SJSA1 (cell line): Measurements from ENCODE around the gene DNAJA4. TPM values are rescaled to one million over a fixed set of nuclear protein-coding genes. Genes with fewer than 3 reads are reported as not detected.

Experiments used
- DNase-seq, 2 experiments: peaks; one replicate each; pipeline ENCODE4 v3.0.0-alpha.2; 2015 to 2020; ENCODE audit warnings: low spot score in 2 of 2, low read depth in 1 of 2
- H3K27ac ChIP-seq: fragments of 250-450 bp; sonication (Bioruptor Pico); 2 replicates; pipeline ENCODE4 v1.5.1; 2020; ENCODE audit warnings: mild to moderate bottlenecking, moderate library complexity
- H3K27me3 ChIP-seq: fragments of 250-450 bp; sonication (Bioruptor Pico); replicated peaks from 2 replicates; pipeline ENCODE4 v1.5.1; 2020; ENCODE audit warnings: mild to moderate bottlenecking, moderate library complexity
- H3K36me3 ChIP-seq: fragments of 250-450 bp; sonication (Bioruptor Pico); 2 replicates; pipeline ENCODE4 v1.5.1; 2020; ENCODE audit warnings: mild to moderate bottlenecking
- H3K4me1 ChIP-seq: fragments of 250-450 bp; sonication (Bioruptor Pico); replicated peaks from 2 replicates; pipeline ENCODE4 v1.6.1; 2021; ENCODE audit warnings: mild to moderate bottlenecking
- H3K4me3 ChIP-seq: fragments of 250-450 bp; sonication (Bioruptor Pico); 2 replicates; pipeline ENCODE4 v1.5.1; 2020; ENCODE audit warnings: mild to moderate bottlenecking
- H3K9me3 ChIP-seq: fragments of 250-450 bp; sonication (Bioruptor Pico); replicated peaks from 2 replicates; pipeline ENCODE4 v1.5.1; 2020; ENCODE audit warnings: mild to moderate bottlenecking
- total RNA-seq: library from RNA; depleted of rRNA; stranded (reverse); fragments of >200 nt; shearing (Covaris generic); gene quantifications from 2 replicates; pipeline ENCODE4 v1.2.3, GENCODE V29; 2014

The DNAJA4 gene
- total RNA-seq, 1 experiment from 2014 or later: 0.16 TPM

- no peaks in the 10 kb centered on the region for H3K36me3 ChIP-seq
- H3K9me3 ChIP-seq: no peaks in the 10 kb centered on the region
- no peak for DNase-seq
- H3K4me3 ChIP-seq: no peak overlapping the region
- H3K4me1 ChIP-seq: no peaks in the 10 kb centered on the region
- no peaks in the 10 kb centered on the region for H3K27me3 ChIP-seq
- H3K27ac ChIP-seq: no peak overlapping the region
These were observed 8.8 kb upstream of the DNAJA4 start for GRCh38 chr15:78255421-78256043.

GRCh38 chr15:78256044-78256437 is 8.3 kb upstream of the DNAJA4 start:
- no peaks in the 10 kb centered on the region for H3K36me3 ChIP-seq
- H3K4me3 ChIP-seq: no peak overlapping the region

GRCh38 chr15:78257681-78258080 is 6.7 kb upstream of the DNAJA4 start:
- Histone ChIP-seq H3K27ac (no peak overlapping the region), H3K4me1 (no peaks in the 10 kb centered on the region), H3K9me3 (no peaks in the 10 kb centered on the region), H3K4me3 (no peak overlapping the region), H3K36me3 (no peaks in the 10 kb centered on the region), H3K27me3 (no peaks in the 10 kb centered on the region)
- DNase-seq: no peak

More at GRCh38 chr15:78256044-78256437, 8.3 kb upstream of the DNAJA4 start:
- DNase-seq: no peak
- H3K4me1 ChIP-seq: no peaks in the 10 kb centered on the region
- H3K27me3 ChIP-seq: no peaks in the 10 kb centered on the region
- no peaks in the 10 kb centered on the region for H3K9me3 ChIP-seq
- no peak overlapping the region for H3K27ac ChIP-seq

GRCh38 chr15:78259232-78259631 is 5.1 kb upstream of the DNAJA4 start:
- no peak for DNase-seq
- H3K4me3 ChIP-seq: no peak overlapping the region
- H3K27ac ChIP-seq: no peak overlapping the region
- no peaks in the 10 kb centered on the region for H3K4me1 ChIP-seq
- 0 out of 2 replicates have a peak, but pooled peaks cover 3% of the 10 kb centered on the region for H3K27me3 ChIP-seq
- H3K9me3 ChIP-seq: no peaks in the 10 kb centered on the region
- H3K36me3 ChIP-seq: no peaks in the 10 kb centered on the region

- no peak for DNase-seq
- Histone ChIP-seq H3K36me3 (no peaks in the 10 kb centered on the region), H3K27me3 (peaks cover 14% of the 10 kb centered on the region), H3K4me1 (no peaks in the 10 kb centered on the region), H3K9me3 (no peaks in the 10 kb centered on the region), H3K4me3 (no peak overlapping the region), H3K27ac (no peak overlapping the region)
These were observed 3.9 kb upstream of the DNAJA4 start for GRCh38 chr15:78260489-78260888.

GRCh38 chr15:78261062-78261461 is 3.3 kb upstream of the DNAJA4 start:
- no peak overlapping the region for H3K4me3 ChIP-seq
- no peaks in the 10 kb centered on the region for H3K4me1 ChIP-seq
- peaks cover 14% of the 10 kb centered on the region for H3K27me3 ChIP-seq
- H3K9me3 ChIP-seq: no peaks in the 10 kb centered on the region
- no peak overlapping the region for H3K27ac ChIP-seq
- H3K36me3 ChIP-seq: no peaks in the 10 kb centered on the region
- DNase-seq: no peak

GRCh38 chr15:78263351-78263781 is 996 bp upstream of the DNAJA4 start:
- H3K27me3 ChIP-seq: peaks cover 18% of the 10 kb centered on the region

GRCh38 chr15:78263907-78264303 is 457 bp upstream of the DNAJA4 start:
- DNase-seq: no peak
- peaks cover 19% of the 10 kb centered on the region for H3K27me3 ChIP-seq
- no peak overlapping the region for H3K27ac ChIP-seq
- no peaks in the 10 kb centered on the region for H3K9me3 ChIP-seq
- no peak overlapping the region for H3K4me3 ChIP-seq
- H3K36me3 ChIP-seq: no peaks in the 10 kb centered on the region
- H3K4me1 ChIP-seq: no peaks in the 10 kb centered on the region

More at GRCh38 chr15:78263351-78263781, 996 bp upstream of the DNAJA4 start:
- no peak overlapping the region for H3K27ac ChIP-seq
- no peak for DNase-seq
- no peaks in the 10 kb centered on the region for H3K4me1 ChIP-seq
- no peaks in the 10 kb centered on the region for H3K9me3 ChIP-seq
- no peak overlapping the region for H3K4me3 ChIP-seq
- no peaks in the 10 kb centered on the region for H3K36me3 ChIP-seq

GRCh38 chr15:78265137-78265460 is 737 bp downstream of the DNAJA4 start:
- Histone ChIP-seq H3K27ac (no peak overlapping the region), H3K27me3 (peaks cover 20% of the 10 kb centered on the region), H3K4me3 (no peak overlapping the region), H3K36me3 (no peaks in the 10 kb centered on the region), H3K9me3 (no peaks in the 10 kb centered on the region), H3K4me1 (no peaks in the 10 kb centered on the region)
- no peak for DNase-seq

GRCh38 chr15:78265752-78266224 is 1.4 kb downstream of the DNAJA4 start:
- Histone ChIP-seq H3K36me3 (no peaks in the 10 kb centered on the region), H3K4me1 (no peaks in the 10 kb centered on the region), H3K4me3 (no peak overlapping the region), H3K27me3 (peaks cover 22% of the 10 kb centered on the region), H3K9me3 (no peaks in the 10 kb centered on the region), H3K27ac (no peak overlapping the region)
- no peak for DNase-seq

- Histone ChIP-seq H3K36me3 (no peaks in the 10 kb centered on the region), H3K27me3 (peaks cover 22% of the 10 kb centered on the region), H3K4me3 (no peak overlapping the region), H3K27ac (no peak overlapping the region), H3K9me3 (no peaks in the 10 kb centered on the region), H3K4me1 (no peaks in the 10 kb centered on the region)
- no peak for DNase-seq
These were observed 1.9 kb downstream of the DNAJA4 start for GRCh38 chr15:78266229-78266628.

GRCh38 chr15:78266806-78267205 is 2.4 kb downstream of the DNAJA4 start:
- no peak for DNase-seq
- H3K27ac ChIP-seq: no peak overlapping the region
- no peaks in the 10 kb centered on the region for H3K4me1 ChIP-seq
- no peaks in the 10 kb centered on the region for H3K36me3 ChIP-seq
- no peaks in the 10 kb centered on the region for H3K9me3 ChIP-seq
- H3K4me3 ChIP-seq: no peak overlapping the region
- H3K27me3 ChIP-seq: peaks cover 25% of the 10 kb centered on the region

- Histone ChIP-seq H3K9me3 (no peaks in the 10 kb centered on the region), H3K4me1 (no peaks in the 10 kb centered on the region), H3K27ac (no peak overlapping the region), H3K36me3 (no peaks in the 10 kb centered on the region), H3K4me3 (no peak overlapping the region), H3K27me3 (0 out of 2 replicates have a peak, but pooled peaks cover 11% of the 10 kb centered on the region)
- DNase-seq: no peak
These were observed 8.0 kb downstream of the DNAJA4 start for GRCh38 chr15:78272316-78272715.

- no peaks in the 10 kb centered on the region for H3K36me3 ChIP-seq
- H3K27me3 ChIP-seq: 0 out of 2 replicates have a peak, but pooled peaks cover 11% of the 10 kb centered on the region
- no peaks in the 10 kb centered on the region for H3K4me1 ChIP-seq
- no peak overlapping the region for H3K4me3 ChIP-seq
- no peaks in the 10 kb centered on the region for H3K9me3 ChIP-seq
- H3K27ac ChIP-seq: no peak overlapping the region
- no peak for DNase-seq
These were observed 8.4 kb downstream of the DNAJA4 start for GRCh38 chr15:78272776-78273175.

- H3K9me3 ChIP-seq: no peaks in the 10 kb centered on the region
- H3K27me3 ChIP-seq: 0 out of 2 replicates have a peak, but pooled peaks cover 5% of the 10 kb centered on the region
- 0 out of 2 replicates have a peak, but pooled peaks cover 5% of the 10 kb centered on the region for H3K36me3 ChIP-seq
- H3K27ac ChIP-seq: no peak overlapping the region
- no peaks in the 10 kb centered on the region for H3K4me1 ChIP-seq
- no peak overlapping the region for H3K4me3 ChIP-seq
- DNase-seq: no peak
These were observed 10.6 kb downstream of the DNAJA4 start for GRCh38 chr15:78274994-78275393.
